ENCODE results near the gene FSTL3.
"Not testable (repeated sequence)": the region's sequence is repeated elsewhere in the genome, so short reads cannot be mapped to it uniquely, and the experiment has no call there.

FSTL3 gene

GRCh38 chr19:676339-677105 is at the start of gene FSTL3:
FSTL3 (plus strand) TSS chr19:676392; CDS start chr19:676424, 32 bp downstream.
- DNase-seq, result no peak

DNA sequence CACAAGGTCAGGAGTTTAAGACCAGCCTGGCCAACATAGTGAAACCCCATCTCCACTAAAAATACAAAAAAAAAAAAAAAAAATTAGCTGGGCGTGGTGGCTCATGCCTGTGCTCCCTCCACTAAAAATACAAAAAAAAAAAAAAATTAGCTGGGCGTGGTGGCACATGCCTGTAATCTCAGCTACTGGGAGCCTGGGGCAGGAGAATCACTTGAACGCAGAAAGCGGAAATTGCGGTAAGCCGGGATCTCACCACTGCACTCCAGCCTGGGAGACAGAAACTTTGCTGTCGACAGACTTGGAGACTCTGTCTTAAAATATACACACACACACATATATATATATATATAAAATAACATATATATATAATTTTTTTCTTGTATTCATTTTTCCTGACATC is 49.6 kb upstream of the FSTL3 start:
- not testable (repeated sequence) for DNase-seq

DNA sequence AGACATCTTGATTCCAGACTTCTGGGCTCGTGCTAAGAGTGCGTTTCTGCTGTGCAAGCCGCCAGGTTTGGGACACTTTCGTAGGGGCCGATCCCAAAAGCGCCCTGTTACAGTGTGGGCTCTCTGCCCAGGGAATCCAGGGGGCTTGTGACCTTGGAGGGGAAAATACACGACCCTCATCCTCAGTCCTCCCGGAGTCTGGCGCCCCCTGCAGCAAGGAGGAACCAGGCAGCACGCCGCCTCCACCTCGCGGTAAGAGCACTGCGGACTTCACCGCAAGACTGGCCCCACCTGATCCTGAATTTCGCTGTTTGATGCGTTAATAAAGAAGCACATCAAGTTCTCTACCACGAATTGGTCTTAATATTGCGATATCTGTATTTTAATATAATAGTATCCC is 48.0 kb upstream of the FSTL3 start:
- no peak for DNase-seq

- not testable (repeated sequence) for DNase-seq
Measured at GRCh38 chr19:629515-629914, 46.7 kb upstream of the FSTL3 start.

- DNase-seq, result no peak
Measured at GRCh38 chr19:629961-630714, 46.1 kb upstream of the FSTL3 start.

- DNase-seq, result peak; percentile 58
Measured at GRCh38 chr19:632579-633067, 43.6 kb upstream of the FSTL3 start.

DNA sequence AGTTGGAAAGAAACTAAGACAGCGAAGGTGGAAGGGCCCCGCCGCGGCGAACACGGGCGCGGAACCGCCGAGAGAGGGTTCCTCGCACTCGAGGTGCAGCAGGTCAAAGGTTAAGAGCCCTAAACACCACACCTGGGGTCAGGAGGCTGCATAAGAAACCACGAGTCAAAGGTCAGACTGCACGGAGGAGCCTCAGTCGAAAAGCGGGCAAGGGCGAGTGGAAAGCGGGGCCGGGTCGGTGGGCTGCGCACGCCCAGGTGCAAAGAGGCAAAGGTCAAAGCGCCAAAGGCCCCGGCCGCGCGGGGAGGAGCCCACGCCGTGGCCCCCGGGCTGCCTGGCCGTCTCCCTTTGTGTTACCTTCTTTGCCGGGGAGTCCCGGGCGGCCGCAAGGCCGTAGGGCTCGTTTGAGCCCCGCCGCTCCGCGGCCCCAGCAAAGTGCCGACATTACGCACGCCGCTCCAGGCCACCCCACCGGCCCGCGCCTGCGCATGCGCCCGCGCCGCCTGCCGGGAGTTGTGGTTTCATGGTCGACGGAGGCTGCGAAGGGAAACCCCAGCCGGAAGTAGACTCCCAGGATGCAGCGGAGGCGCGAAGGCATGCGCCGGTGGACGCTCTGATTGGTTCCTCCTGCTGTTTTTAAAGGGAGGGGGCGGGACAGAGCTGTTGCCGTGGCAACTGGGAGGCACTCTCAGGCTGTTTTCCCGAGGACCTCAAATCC is 43.0 kb upstream of the FSTL3 start, which contains the start of gene POLRMT:
Gene POLRMT, minus strand, starts transcription at position 470 of the 718 bp plus-strand sequence. Its CDS starts 25 bp downstream, at position 445.
- peak; percentile 95 for DNase-seq

DNA sequence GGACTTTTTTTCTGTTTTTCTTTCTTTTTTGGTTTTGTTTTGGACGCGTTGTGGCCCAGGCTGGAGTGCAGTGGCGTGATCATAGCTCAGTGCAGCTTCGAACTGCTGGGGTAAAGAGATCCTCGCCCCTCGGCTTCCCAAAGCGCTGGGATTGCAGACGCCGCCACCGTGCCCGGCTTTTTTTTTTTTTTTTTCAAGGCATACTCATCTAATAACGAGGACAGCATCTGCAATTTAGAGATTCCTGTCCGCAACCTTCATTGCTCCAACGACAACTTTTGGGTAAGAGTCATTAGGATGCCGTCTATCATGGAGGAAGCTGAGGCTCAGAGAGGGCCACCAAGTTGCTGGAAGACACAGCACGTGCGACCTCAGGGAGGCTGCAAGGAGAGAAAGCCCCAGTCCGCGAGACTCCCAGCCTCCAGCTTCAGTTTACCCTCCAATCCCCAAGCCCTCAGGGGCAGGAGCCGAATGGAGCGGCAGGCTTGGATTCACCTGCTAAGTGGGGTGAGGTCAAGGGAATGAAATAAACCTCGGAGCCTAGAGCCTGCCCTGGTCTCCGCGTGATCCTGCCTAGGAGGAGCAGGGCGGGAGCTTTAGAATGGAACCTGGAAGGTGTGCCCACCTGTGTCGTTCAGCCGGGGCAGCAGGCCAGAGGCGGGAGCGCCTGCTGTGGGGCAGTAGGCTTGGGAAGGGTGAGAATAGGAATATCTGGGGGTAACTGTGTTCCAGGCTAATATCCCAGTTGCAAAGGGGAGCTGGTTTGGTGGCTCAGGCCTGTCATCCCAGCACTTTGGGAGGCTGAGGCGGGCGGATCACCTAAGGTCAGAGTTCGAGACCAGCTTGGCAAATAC is 42.2 kb upstream of the FSTL3 start:
- no peak for DNase-seq

- DNase-seq, result no peak
Measured at GRCh38 chr19:634975-635652, 41.1 kb upstream of the FSTL3 start.

DNA sequence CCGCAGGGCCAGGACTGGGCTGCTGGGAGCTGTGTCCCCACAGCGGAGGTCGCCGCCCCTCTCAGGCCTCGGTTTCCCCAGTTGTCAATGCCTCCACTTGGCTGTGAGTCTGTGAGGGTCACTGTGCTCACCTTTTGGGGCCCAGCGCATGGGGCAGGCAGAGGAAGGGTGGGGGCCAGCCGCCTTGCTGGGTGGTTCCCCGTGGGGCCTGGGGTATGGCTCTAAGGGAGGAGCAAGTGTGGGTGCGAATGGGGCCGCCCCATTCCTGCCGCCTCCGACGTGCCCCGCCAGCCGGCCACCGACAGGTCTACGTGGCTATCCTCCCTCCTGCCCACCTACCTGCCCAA is 37.3 kb upstream of the FSTL3 start:
- DNase-seq, result no peak

GRCh38 chr19:639253-640160 is 36.7 kb upstream of the FSTL3 start, which contains the start of gene FGF22:
FGF22 (plus strand) TSS chr19:639879; CDS start chr19:639926, 47 bp downstream.
- DNase-seq, result peak; percentile 92

GRCh38 chr19:640161-640558 is 36.0 kb upstream of the FSTL3 start:
- DNase-seq, result no peak

DNA sequence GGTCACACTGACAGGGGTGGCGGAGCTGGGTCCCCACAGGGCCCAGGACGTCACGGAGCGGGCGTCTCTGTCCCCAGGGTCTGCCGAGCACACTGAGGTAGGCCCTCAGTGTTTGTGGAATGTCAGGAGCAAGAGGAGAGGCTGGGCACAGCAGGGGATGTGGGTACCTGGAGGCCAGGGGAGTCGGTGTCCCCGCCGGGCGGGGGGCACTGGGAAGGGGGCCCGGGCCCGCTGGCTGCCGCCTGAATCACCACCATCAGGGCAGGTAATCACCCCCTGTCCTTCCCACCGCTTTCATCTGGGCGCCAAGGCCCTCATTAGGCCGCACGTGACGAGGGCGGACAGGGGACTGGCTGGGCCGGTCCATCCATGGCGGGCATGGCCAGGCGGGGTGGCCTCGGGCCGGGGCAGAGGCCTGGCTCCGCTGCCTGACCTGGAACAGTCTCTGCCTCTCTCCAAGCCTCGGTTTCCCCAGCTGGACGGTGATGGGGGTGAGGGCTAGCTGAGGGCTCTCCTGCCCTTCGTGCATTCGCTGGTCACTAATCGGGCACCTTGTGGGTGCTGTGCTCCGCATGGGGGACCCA is 35.5 kb upstream of the FSTL3 start:
- no peak for DNase-seq

DNA sequence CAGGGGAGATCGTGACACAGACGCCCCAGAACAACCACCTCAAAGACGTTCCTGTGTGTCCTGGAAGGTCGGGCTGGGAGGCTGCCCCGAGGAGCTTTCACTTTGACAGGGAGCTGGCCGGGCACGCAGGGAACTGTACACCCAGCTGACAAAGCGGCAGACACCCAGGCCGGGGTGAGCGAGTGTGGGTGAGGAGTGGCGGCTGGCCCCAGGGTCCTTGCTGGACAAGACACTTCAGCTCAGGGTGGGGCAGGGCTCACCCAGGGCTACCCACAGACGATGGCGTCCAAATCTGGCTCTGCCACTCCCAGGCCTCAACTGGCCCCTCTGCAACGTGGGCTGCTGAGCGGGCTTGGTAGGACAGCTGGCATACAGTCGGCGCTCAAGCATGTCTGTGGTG is 34.5 kb upstream of the FSTL3 start:
- no peak for DNase-seq

DNA sequence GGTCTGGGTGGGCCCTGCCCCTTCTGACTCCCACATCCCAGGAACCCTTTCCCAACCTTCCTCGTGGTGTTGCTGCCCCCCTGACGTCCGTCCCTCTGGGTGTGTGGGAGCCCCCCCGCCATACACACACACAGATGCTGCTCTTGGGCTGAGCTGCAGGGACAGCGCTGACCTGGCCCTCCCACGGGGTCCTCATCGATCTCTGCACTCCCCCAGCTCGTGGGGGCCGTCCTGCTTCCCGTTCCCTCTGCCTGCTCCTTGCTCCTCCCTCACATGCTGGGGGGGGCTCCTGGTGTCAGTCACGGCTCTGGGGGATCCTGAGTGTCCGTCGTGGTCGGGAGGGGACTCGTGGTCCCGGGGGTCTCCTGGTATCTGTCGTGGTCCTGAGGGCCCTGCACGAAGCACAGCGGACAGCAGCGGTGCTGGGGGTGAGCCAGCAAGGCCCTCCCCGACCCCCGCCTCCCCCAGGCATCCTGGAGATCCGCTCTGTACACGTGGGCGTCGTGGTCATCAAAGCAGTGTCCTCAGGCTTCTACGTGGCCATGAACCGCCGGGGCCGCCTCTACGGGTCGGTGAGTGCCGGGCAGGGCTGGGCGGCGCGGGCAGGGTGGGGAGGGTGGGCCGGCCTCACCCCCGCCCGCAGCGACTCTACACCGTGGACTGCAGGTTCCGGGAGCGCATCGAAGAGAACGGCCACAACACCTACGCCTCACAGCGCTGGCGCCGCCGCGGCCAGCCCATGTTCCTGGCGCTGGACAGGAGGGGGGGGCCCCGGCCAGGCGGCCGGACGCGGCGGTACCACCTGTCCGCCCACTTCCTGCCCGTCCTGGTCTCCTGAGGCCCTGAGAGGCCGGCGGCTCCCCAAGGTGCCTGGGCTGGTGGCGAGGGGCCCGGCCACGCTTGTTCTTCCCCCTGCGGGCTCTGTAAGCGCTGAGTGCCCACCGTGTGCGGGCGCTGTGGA is 33.1 kb upstream of the FSTL3 start:
- no peak for DNase-seq

- no peak for DNase-seq
Measured at GRCh38 chr19:643736-644135, 32.5 kb upstream of the FSTL3 start.

GRCh38 chr19:644363-644762 is 31.8 kb upstream of the FSTL3 start:
- no peak for DNase-seq

DNA sequence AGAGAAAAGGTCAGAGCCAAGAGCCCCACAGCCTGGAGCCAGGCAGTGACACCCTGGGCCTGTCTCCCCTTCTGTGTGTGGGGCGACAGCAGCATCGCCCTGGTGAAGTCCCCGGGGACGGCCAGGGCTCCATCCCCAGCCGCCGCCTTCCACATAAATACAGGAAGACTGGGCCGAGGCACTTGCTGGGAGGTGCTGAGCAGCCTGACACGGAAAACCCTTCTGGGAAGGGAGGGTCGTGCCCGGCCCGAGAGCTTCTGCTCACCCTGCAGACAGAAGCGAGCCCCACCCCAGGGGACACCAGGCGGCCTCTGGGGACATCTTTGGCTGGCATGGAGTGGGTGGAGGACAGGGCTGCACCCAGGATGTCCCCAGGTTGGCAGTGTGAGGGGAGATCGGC is 31.4 kb upstream of the FSTL3 start:
- DNase-seq, result no peak

Measured in activated CD4-positive, CD25-positive, alpha-beta regulatory T cell treated with anti-CD3 and anti-CD28 coated beads, Interleukin-2, amount 50 U/mL, for 72 hours (primary cell).